ENCODE data around the gene NKX1-1.
"Not testable (repeated sequence)": the region's sequence is repeated elsewhere in the genome, so short reads cannot be mapped to it uniquely, and the experiment has no call there.

The NKX1-1 gene

GRCh38 chr4:1406394-1406980 lies at the start of gene NKX1-1:
Gene NKX1-1, minus strand, starts transcription at chr4:1406442. Its CDS starts 0 bp downstream, at chr4:1406442.
- peak; percentile 47 for DNase-seq

GRCh38 chr4:1453731-1454130 lies 47.5 kb upstream of the NKX1-1 start:
- no peak for DNase-seq

- DNase-seq = no peak
These were observed 46.3 kb upstream of the NKX1-1 start for GRCh38 chr4:1452431-1453051.

GRCh38 chr4:1451752-1452122 lies 45.5 kb upstream of the NKX1-1 start:
- DNase-seq = no peak

GRCh38 chr4:1451106-1451751 lies 45.0 kb upstream of the NKX1-1 start:
- no peak for DNase-seq

- DNase-seq = no peak
These were observed 43.8 kb upstream of the NKX1-1 start for GRCh38 chr4:1449833-1450741.

- DNase-seq = peak; percentile 33
These were observed 43.2 kb upstream of the NKX1-1 start for GRCh38 chr4:1449475-1449832.

- no peak for DNase-seq
These were observed 42.6 kb upstream of the NKX1-1 start for GRCh38 chr4:1448589-1449420.

- no peak for DNase-seq
These were observed 41.7 kb upstream of the NKX1-1 start for GRCh38 chr4:1447676-1448588.

- DNase-seq = peak; percentile 39
These were observed 40.5 kb upstream of the NKX1-1 start for GRCh38 chr4:1446502-1447386.

GRCh38 chr4:1445716-1446445 lies 39.6 kb upstream of the NKX1-1 start:
- peak; percentile 37 for DNase-seq

GRCh38 chr4:1443688-1444172 lies 37.5 kb upstream of the NKX1-1 start:
- not testable (repeated sequence) for DNase-seq

- DNase-seq = no peak
These were observed 20.8 kb upstream of the NKX1-1 start for GRCh38 chr4:1427010-1427409.

- DNase-seq = no peak
These were observed 15.4 kb upstream of the NKX1-1 start for GRCh38 chr4:1421657-1422056.

- no peak for DNase-seq
These were observed 13.5 kb upstream of the NKX1-1 start for GRCh38 chr4:1419708-1420107.

GRCh38 chr4:1418494-1419285 lies 12.4 kb upstream of the NKX1-1 start:
- DNase-seq = no peak

GRCh38 chr4:1417522-1418390 lies 11.5 kb upstream of the NKX1-1 start:
- DNase-seq = peak; percentile 42

GRCh38 chr4:1416948-1417260 lies 10.7 kb upstream of the NKX1-1 start:
- no peak for DNase-seq

Measured in activated CD8-positive, alpha-beta memory T cell treated with anti-CD3 and anti-CD28 coated beads, Interleukin-2, amount 50 U/mL, for 48 hours (primary cell).